Testis (tissue), 3 donors: Measurements from ENCODE around the gene OLFM4. TPM values are rescaled to one million over a fixed set of nuclear protein-coding genes. Genes with fewer than 3 reads are reported as not detected.
"Not testable (repeated sequence)": the region's sequence is repeated elsewhere in the genome, so short reads cannot be mapped to it uniquely, and the experiment has no call there.

Experiments
- DNase-seq: peaks from one replicate; pipeline ENCODE4 v3.0.0-alpha.2; 2019
- H3K27ac ChIP-seq, 2 donors: fragments of 200-600 bp; sonication (generic); one replicate each; pipeline ENCODE4 v1.5.1; 2019
- H3K27me3 ChIP-seq: fragments of 200-600 bp; sonication (generic); one replicate; pipeline ENCODE4 v1.5.1; 2019
- H3K36me3 ChIP-seq: fragments of 200-600 bp; sonication (generic); one replicate; pipeline ENCODE4 v1.5.1; 2017; ENCODE audit warnings: low read depth; ENCODE audit errors: missing control alignments
- H3K4me1 ChIP-seq: fragments of 200-600 bp; sonication (generic); one replicate; pipeline ENCODE4 v1.5.1; 2019
- H3K4me3 ChIP-seq, 2 donors: fragments of 200-600 bp; sonication (generic); one replicate each; pipeline ENCODE4 v1.5.1; 2017 to 2019
- H3K9me3 ChIP-seq: fragments of 200-600 bp; sonication (generic); one replicate; pipeline ENCODE4 v1.5.1; 2017
- POLR2A ChIP-seq: fragments of 450-650 bp; IDR thresholded peaks from one replicate; pipeline ENCODE4 v1.6.1; 2017; ENCODE audit warnings: antibody characterized with exemption, mild to moderate bottlenecking, moderate library complexity
- WGBS, 2 donors: methylation state at CpG; one replicate each; pipeline ENCODE4 v1.1.5; 2018; 5-methylcytosine and 5-hydroxymethylcytosine counted together
- intact Hi-C: fragments of 100-400 bp; cut with DNase I; formaldehyde crosslinking; loops from one replicate; pipeline ENCODE4 v1.15.1; 2023; ENCODE audit warnings: low total_unique reads
- polyA plus RNA-seq: library from polyadenylated mRNA; stranded (reverse); fragments of 350-450 nt; fragmentation: Illumina TruSeq; extraction: RNeasy Lipid Tissue Mini Kit (QIAGEN cat#74804); gene quantifications from one replicate; pipeline ENCODE4 v1.2.3, GENCODE V29; 2014; ENCODE audit warnings: low read depth, low replicate concordance; ENCODE audit not compliant: insufficient read depth
- total RNA-seq, 2 donors: library from RNA; depleted of rRNA; stranded (reverse); fragments of >200 nt; gene quantifications; one replicate each; pipeline ENCODE4 v1.2.3, GENCODE V29; 2016
- TF ChIP-seq, protein P1 (sequence below), 3 experiments: fragments of 450-650 bp in 2 of 3; fragments of 200-600 bp in 1 of 3; sonication (generic) in 1 of 3; IDR thresholded peaks; one replicate each; pipeline ENCODE4 v1.5.1; 2016 to 2019; ENCODE audit warnings: antibody characterized with exemption in 3 of 3, mild to moderate bottlenecking in 2 of 3, moderate library complexity in 1 of 3

Gene OLFM4
- total and polyA plus RNA-seq, 3 donors from 2014 or later: 0.08 to 4.8 (median 0.19) TPM

DNA sequence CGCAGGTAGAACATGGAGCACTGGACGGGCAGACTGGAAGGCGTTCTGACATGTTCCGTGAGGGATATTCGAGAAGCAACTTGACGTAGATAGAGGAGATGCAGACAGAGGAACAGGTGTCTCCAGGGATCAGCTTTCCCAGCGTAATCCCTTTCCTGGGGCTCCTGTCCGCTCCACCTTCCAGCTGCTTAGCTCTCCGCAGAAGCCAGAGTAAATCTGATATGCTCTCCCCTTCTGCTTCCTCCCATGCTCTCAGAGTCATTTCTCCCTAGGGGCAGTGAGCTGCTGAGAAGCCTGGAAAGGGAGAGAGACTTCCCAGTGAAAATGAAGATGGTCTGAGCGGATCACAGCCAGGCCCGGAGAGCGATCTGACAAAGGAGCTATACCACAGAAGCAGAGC lies 23.0 kb upstream of the OLFM4 start:
- no peak overlapping the region for H3K27ac ChIP-seq
- H3K27me3 ChIP-seq: no peaks in the 10 kb centered on the region
- DNase-seq: no peak
- intact Hi-C loops: no loop called here
- TF ChIP-seq, protein P1, sequence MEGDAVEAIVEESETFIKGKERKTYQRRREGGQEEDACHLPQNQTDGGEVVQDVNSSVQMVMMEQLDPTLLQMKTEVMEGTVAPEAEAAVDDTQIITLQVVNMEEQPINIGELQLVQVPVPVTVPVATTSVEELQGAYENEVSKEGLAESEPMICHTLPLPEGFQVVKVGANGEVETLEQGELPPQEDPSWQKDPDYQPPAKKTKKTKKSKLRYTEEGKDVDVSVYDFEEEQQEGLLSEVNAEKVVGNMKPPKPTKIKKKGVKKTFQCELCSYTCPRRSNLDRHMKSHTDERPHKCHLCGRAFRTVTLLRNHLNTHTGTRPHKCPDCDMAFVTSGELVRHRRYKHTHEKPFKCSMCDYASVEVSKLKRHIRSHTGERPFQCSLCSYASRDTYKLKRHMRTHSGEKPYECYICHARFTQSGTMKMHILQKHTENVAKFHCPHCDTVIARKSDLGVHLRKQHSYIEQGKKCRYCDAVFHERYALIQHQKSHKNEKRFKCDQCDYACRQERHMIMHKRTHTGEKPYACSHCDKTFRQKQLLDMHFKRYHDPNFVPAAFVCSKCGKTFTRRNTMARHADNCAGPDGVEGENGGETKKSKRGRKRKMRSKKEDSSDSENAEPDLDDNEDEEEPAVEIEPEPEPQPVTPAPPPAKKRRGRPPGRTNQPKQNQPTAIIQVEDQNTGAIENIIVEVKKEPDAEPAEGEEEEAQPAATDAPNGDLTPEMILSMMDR (IDR thresholded peaks at IDR 0.05): no peak
- TF ChIP-seq POLR2A: no peak
- 62 to 72% methylated on average over 12 of the region's 12 CpGs for WGBS, 2 donors
- peak overlapping the region in 1 of 2 donors; percentile 38 for H3K4me3 ChIP-seq
- no peaks in the 10 kb centered on the region for H3K4me1 ChIP-seq
- no peaks in the 10 kb centered on the region for H3K9me3 ChIP-seq
- no peaks in the 10 kb centered on the region for H3K36me3 ChIP-seq

GRCh38 chr13:53007872-53008271 lies 20.7 kb upstream of the OLFM4 start:
- no peaks in the 10 kb centered on the region for H3K4me1 ChIP-seq
- H3K4me3 ChIP-seq: no peak overlapping the region
- H3K27me3 ChIP-seq: no peaks in the 10 kb centered on the region
- DNase-seq: no peak
- TF ChIP-seq POLR2A: no peak
- TF ChIP-seq, protein P1 (IDR thresholded peaks at IDR 0.05): no peak
- no peak overlapping the region for H3K27ac ChIP-seq
- intact Hi-C loops: no loop called here
- no peaks in the 10 kb centered on the region for H3K36me3 ChIP-seq
- 47 to 50% methylated on average over 3 of the region's 3 CpGs for WGBS, 2 donors
- no peaks in the 10 kb centered on the region for H3K9me3 ChIP-seq

DNA sequence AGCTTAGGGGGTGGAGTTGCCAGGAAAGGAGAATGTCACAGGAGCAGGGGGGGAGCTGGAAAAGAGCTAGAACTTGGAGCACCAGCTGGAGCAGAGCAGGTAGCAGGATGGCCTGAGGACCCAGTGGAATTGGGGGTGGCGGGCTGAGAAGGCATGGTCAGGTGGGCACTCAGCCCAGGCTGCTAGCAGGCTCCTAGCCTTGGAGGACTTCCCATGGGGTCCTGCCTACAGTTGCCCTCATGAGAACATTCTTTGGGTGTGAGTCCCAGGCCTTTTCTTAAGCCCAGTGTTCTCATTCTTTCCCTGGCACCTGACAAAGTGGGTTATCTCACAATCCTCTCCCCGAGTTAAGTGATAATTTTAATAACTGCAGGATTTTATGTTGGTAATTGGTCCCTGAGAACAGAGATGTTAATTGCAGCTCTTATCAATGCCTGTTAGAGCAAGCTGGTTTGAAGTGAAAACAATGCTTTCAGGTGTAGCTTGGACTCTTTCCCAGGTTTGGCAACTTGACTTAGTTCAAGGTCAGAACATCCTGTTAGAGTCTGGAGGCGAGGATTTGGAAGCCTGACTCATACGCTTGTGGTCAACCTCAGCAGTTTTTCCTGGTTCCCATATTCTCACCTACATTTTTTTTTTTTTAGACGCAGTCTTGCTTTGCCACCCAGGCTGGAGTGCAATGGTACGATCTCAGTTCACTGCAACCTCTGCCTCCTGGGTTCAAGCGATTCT lies 18.1 kb upstream of the OLFM4 start:
- H3K36me3 ChIP-seq: no peaks in the 10 kb centered on the region
- H3K4me3 ChIP-seq: no peak overlapping the region
- DNase-seq: no peak
- WGBS, 2 donors: 56 to 59% methylated on average over 7 of the region's 7 CpGs
- no peaks in the 10 kb centered on the region for H3K27me3 ChIP-seq
- H3K4me1 ChIP-seq: no peaks in the 10 kb centered on the region
- no peak overlapping the region for H3K27ac ChIP-seq
- H3K9me3 ChIP-seq: no peaks in the 10 kb centered on the region
- intact Hi-C loops: no loop called here
- TF ChIP-seq, protein P1 (IDR thresholded peaks at IDR 0.05): no peak
- no peak for TF ChIP-seq POLR2A

DNA sequence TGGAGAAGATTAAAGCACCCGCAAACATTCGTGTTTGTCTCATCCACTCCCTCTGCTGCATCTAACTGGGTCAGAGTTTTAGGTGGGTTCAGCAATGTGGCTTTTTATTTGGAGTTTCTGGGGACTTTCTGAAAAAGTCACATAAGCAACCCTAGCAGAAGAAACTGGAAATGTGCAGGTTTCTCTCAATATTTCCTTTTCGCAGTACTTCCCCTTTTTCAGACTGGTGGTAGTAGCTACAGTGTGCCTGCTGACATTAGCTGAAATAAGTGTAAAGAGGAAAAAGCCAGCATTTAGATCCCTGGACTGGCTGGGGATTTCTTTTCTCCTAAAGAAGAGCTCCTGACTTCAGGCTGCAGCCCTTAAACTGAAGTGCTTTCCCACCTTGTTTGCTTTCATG lies 15.9 kb upstream of the OLFM4 start:
- H3K27ac ChIP-seq: no peak overlapping the region
- DNase-seq: no peak
- H3K9me3 ChIP-seq: no peaks in the 10 kb centered on the region
- H3K36me3 ChIP-seq: no peaks in the 10 kb centered on the region
- intact Hi-C loops: no loop called here
- 72 to 78% methylated on average over 3 of the region's 3 CpGs for WGBS, 2 donors
- no peak for TF ChIP-seq POLR2A
- TF ChIP-seq, protein P1 (IDR thresholded peaks at IDR 0.05): no peak
- H3K4me3 ChIP-seq: no peak overlapping the region
- no peaks in the 10 kb centered on the region for H3K4me1 ChIP-seq
- no peaks in the 10 kb centered on the region for H3K27me3 ChIP-seq

GRCh38 chr13:53013113-53013512 lies 15.5 kb upstream of the OLFM4 start:
- Histone ChIP-seq H3K4me3 (no peak overlapping the region), H3K36me3 (no peaks in the 10 kb centered on the region), H3K27ac (no peak overlapping the region), H3K9me3 (no peaks in the 10 kb centered on the region), H3K4me1 (no peaks in the 10 kb centered on the region), H3K27me3 (no peaks in the 10 kb centered on the region)
- WGBS, 2 donors: 86 to 95% methylated on average over 5 of the region's 5 CpGs
- no peak for DNase-seq
- TF ChIP-seq, protein P1 (IDR thresholded peaks at IDR 0.05): no peak
- TF ChIP-seq POLR2A: no peak
- intact Hi-C loops: no loop called here

GRCh38 chr13:53014018-53014417 lies 14.6 kb upstream of the OLFM4 start:
- H3K36me3 ChIP-seq, DNase-seq, H3K27me3 ChIP-seq, H3K4me1 ChIP-seq, H3K4me3 ChIP-seq, intact Hi-C loops, H3K27ac ChIP-seq, H3K9me3 ChIP-seq: not testable (repeated sequence)
- WGBS, 2 donors: 62 to 72% methylated on average over 3 of the region's 3 CpGs
